K562 (cell line): ENCODE results near the gene API5. TPM values are rescaled to one million over a fixed set of nuclear protein-coding genes. Genes with fewer than 3 reads are reported as not detected.

Experiments used
- HDAC2 ChIP-seq: fragments of 450-650 bp; IDR thresholded peaks from 2 replicates; pipeline ENCODE4 v1.6.1; 2016; ENCODE audit warnings: mild to moderate bottlenecking
- LEF1 ChIP-seq: fragments of 450-650 bp; IDR thresholded peaks from 2 replicates; pipeline ENCODE4 v1.6.1; 2016; ENCODE audit warnings: mild to moderate bottlenecking
- MIER1 ChIP-seq: fragments of 450-650 bp; IDR thresholded peaks from 2 replicates; pipeline ENCODE4 v1.6.1; 2016; ENCODE audit warnings: antibody characterized with exemption, mild to moderate bottlenecking, low read depth
- NCOA6 ChIP-seq: fragments of 450-650 bp; IDR thresholded peaks from 2 replicates; pipeline ENCODE4 v1.6.1; 2017; ENCODE audit warnings: mild to moderate bottlenecking
- RCOR1 ChIP-seq, 2 experiments: IDR thresholded peaks; 2 replicates each; pipeline ENCODE4 v1.6.1; 2012; ENCODE audit warnings: low read depth in 2 of 2, low read length in 2 of 2, borderline replicate concordance in 1 of 2, improper control_type of control experiment in 1 of 2
- SIN3A ChIP-seq, 2 experiments: fragments of 150-350 bp in 1 of 2; IDR thresholded peaks; 2 replicates each; pipeline ENCODE4 v1.6.1; 2011 to 2016; ENCODE audit warnings: borderline replicate concordance in 2 of 2, low read depth in 2 of 2, low read length in 2 of 2, mild to moderate bottlenecking in 2 of 2, moderate library complexity in 2 of 2; ENCODE audit not compliant: control insufficient read depth in 1 of 2
- SMAD1 ChIP-seq: fragments of 150-350 bp; IDR thresholded peaks from 2 replicates; pipeline ENCODE4 v1.6.1; 2014; ENCODE audit warnings: low read length, low read depth; ENCODE audit not compliant: partially characterized antibody
- ZBED1 ChIP-seq: IDR thresholded peaks from 2 replicates; pipeline ENCODE4 v1.6.1; 2014
- ZFP30 ChIP-seq: fragments of 250-450 bp; sonication (Bioruptor Pico); IDR thresholded peaks from 2 replicates; pipeline ENCODE4 v1.8.0; 2022; ENCODE audit warnings: moderate library complexity, mild to moderate bottlenecking, inconsistent platforms, borderline replicate concordance
- ZNF589 ChIP-seq: fragments of 200-800 bp; sonication (Bioruptor generic); IDR thresholded peaks from 2 replicates; pipeline ENCODE4 v1.6.1; 2016; ENCODE audit warnings: low read depth, missing genetic modification characterization, missing compliant biosample characterization
- ZNF778 ChIP-seq: fragments of 450-650 bp; formaldehyde crosslinking; IDR thresholded peaks from 2 replicates; pipeline ENCODE4 v1.4.0; 2020; ENCODE audit warnings: mild to moderate bottlenecking, moderate library complexity
- polyA plus RNA-seq, 8 experiments: library from polyadenylated mRNA; depleted of rRNA in 4 of 8; stranded (reverse) in 5 of 8; unstranded in 3 of 8; fragments of >200 nt; fragmentation: Nextera tagmentation in 2 of 8; fragmentation: Illumina TruSeq in 1 of 8; extraction: Ambion mirVana in 2 of 8; extraction: Trizol in 1 of 8; gene quantifications; 2 replicates each; pipeline versions ENCODE4 v1.2.1 to v1.2.3, GENCODE V29; 2011 to 2014; ENCODE audit warnings: inconsistent platforms in 1 of 8, missing spikeins in 1 of 8
- total RNA-seq, 7 experiments: library from RNA; depleted of rRNA in 6 of 7; stranded (reverse); fragments of >200 nt in 6 of 7; fragmentation: Illumina TruSeq in 2 of 7; extraction: Trizol in 2 of 7; gene quantifications; 2 replicates each; pipeline versions ENCODE4 v1.2.1 to v1.2.3, GENCODE V29; 2011 to 2021; ENCODE audit warnings: low replicate concordance in 1 of 7
- TF ChIP-seq, protein P1 (sequence below): sonication (generic); formaldehyde crosslinking; IDR thresholded peaks from 2 replicates; pipeline ENCODE4 v1.8.0; 2022; ENCODE audit warnings: mild to moderate bottlenecking, missing genetic modification reagents
- TF ChIP-seq, protein P2 (sequence below): fragments of 450-650 bp; formaldehyde crosslinking; conservative IDR thresholded peaks from 2 replicates; pipeline ENCODE4 v1.4.0; 2022; ENCODE audit warnings: mild to moderate bottlenecking, missing genetic modification characterization
- TF ChIP-seq, protein P3 (sequence below): sonication (generic); formaldehyde crosslinking; IDR thresholded peaks from 2 replicates; pipeline ENCODE4 v1.8.1; 2023; ENCODE audit warnings: mild to moderate bottlenecking, missing genetic modification reagents
- TF ChIP-seq, protein P4 (sequence below): sonication (generic); formaldehyde crosslinking; IDR thresholded peaks from 2 replicates; pipeline ENCODE4 v1.8.1; 2023; ENCODE audit warnings: mild to moderate bottlenecking, missing genetic modification reagents, moderate library complexity

Gene API5
- total and polyA plus RNA-seq, 9 of the 15 experiments (the other 6 are each of a cell fraction or from before 2014, with no cell fraction given): 59.8 to 146 (median 123) TPM

DNA sequence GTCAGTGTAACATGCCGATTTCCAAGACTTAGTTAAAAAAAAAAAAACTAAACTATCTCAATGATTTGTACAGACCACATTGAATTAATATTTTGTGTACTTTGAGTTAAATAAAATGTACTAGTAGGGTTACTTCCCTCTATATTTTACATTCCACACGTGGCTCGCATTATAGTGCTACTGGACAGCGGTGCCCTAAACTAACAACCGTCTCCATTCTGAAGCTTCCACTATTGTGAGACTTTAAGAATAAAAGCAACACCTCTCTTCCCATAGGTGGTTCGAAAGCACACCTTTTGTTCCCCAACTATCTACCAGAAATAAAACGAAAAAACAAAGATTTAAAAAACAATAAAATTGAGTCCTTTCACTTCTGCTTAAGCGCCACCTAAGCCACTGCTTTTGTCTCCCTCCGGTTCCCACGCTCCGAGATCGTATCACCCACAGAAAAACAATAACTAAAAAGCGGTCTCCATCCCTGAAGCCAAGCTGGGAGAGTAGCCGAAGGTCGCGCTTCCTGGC lies 46.5 kb downstream of the API5 start (continued):
- TF ChIP-seq, protein P1, sequence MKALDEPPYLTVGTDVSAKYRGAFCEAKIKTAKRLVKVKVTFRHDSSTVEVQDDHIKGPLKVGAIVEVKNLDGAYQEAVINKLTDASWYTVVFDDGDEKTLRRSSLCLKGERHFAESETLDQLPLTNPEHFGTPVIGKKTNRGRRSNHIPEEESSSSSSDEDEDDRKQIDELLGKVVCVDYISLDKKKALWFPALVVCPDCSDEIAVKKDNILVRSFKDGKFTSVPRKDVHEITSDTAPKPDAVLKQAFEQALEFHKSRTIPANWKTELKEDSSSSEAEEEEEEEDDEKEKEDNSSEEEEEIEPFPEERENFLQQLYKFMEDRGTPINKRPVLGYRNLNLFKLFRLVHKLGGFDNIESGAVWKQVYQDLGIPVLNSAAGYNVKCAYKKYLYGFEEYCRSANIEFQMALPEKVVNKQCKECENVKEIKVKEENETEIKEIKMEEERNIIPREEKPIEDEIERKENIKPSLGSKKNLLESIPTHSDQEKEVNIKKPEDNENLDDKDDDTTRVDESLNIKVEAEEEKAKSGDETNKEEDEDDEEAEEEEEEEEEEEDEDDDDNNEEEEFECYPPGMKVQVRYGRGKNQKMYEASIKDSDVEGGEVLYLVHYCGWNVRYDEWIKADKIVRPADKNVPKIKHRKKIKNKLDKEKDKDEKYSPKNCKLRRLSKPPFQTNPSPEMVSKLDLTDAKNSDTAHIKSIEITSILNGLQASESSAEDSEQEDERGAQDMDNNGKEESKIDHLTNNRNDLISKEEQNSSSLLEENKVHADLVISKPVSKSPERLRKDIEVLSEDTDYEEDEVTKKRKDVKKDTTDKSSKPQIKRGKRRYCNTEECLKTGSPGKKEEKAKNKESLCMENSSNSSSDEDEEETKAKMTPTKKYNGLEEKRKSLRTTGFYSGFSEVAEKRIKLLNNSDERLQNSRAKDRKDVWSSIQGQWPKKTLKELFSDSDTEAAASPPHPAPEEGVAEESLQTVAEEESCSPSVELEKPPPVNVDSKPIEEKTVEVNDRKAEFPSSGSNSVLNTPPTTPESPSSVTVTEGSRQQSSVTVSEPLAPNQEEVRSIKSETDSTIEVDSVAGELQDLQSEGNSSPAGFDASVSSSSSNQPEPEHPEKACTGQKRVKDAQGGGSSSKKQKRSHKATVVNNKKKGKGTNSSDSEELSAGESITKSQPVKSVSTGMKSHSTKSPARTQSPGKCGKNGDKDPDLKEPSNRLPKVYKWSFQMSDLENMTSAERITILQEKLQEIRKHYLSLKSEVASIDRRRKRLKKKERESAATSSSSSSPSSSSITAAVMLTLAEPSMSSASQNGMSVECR (CRISPR knock-in tag): no peak
- TF ChIP-seq, protein P2, sequence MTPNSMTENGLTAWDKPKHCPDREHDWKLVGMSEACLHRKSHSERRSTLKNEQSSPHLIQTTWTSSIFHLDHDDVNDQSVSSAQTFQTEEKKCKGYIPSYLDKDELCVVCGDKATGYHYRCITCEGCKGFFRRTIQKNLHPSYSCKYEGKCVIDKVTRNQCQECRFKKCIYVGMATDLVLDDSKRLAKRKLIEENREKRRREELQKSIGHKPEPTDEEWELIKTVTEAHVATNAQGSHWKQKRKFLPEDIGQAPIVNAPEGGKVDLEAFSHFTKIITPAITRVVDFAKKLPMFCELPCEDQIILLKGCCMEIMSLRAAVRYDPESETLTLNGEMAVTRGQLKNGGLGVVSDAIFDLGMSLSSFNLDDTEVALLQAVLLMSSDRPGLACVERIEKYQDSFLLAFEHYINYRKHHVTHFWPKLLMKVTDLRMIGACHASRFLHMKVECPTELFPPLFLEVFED (CRISPR knock-in tag): no peak
- no peak for TF ChIP-seq ZFP30 (CRISPR knock-in tag)
- 0 out of 2 replicates have a peak, but pooled peaks have one; percentile 23 for TF ChIP-seq HDAC2
- TF ChIP-seq ZBED1: no peak
- TF ChIP-seq NCOA6: no peak
- TF ChIP-seq, protein P3, sequence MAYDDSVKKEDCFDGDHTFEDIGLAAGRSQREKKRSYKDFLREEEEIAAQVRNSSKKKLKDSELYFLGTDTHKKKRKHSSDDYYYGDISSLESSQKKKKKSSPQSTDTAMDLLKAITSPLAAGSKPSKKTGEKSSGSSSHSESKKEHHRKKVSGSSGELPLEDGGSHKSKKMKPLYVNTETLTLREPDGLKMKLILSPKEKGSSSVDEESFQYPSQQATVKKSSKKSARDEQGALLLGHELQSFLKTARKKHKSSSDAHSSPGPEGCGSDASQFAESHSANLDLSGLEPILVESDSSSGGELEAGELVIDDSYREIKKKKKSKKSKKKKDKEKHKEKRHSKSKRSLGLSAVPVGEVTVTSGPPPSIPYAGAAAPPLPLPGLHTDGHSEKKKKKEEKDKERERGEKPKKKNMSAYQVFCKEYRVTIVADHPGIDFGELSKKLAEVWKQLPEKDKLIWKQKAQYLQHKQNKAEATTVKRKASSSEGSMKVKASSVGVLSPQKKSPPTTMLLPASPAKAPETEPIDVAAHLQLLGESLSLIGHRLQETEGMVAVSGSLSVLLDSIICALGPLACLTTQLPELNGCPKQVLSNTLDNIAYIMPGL: no peak
- TF ChIP-seq ZNF778: no peak
- no peak for TF ChIP-seq SIN3A (IDR thresholded peaks at IDR 0.05; ENCODE audit: borderline replicate concordance in 2 of 2, control insufficient read depth in 1 of 2, low read depth in 2 of 2, low read length in 2 of 2)
- TF ChIP-seq ZNF589 (CRISPR knock-in tag): no peak
- TF ChIP-seq SMAD1: no peak
- TF ChIP-seq RCOR1 (IDR thresholded peaks at IDR 0.05; ENCODE audit: borderline replicate concordance in 1 of 2, low read depth in 2 of 2, low read length in 2 of 2): 0 out of 4 replicates have a peak, but pooled peaks have one; percentile 13 to 59
- TF ChIP-seq LEF1: no peak
- no peak for TF ChIP-seq MIER1
- TF ChIP-seq, protein P4, sequence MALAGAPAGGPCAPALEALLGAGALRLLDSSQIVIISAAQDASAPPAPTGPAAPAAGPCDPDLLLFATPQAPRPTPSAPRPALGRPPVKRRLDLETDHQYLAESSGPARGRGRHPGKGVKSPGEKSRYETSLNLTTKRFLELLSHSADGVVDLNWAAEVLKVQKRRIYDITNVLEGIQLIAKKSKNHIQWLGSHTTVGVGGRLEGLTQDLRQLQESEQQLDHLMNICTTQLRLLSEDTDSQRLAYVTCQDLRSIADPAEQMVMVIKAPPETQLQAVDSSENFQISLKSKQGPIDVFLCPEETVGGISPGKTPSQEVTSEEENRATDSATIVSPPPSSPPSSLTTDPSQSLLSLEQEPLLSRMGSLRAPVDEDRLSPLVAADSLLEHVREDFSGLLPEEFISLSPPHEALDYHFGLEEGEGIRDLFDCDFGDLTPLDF (CRISPR knock-in tag): 0 out of 2 replicates have a peak, but pooled peaks have one; percentile 73
